NB4 (cell line): Measurements from ENCODE around the gene STPG4.
A peak's percentile ranks its signal among the peaks of the same experiment; 100 is the strongest.
"Not testable (repeated sequence)": the region's sequence is repeated elsewhere in the genome, so short reads cannot be mapped to it uniquely, and the experiment has no call there.

Experiments used
- DNase-seq: peaks from one replicate; pipeline ENCODE4 v3.0.0; 2010; ENCODE audit warnings: low read depth
- H3K4me3 ChIP-seq: one replicate; pipeline ENCODE4 v1.5.1; 2011; ENCODE audit warnings: mild to moderate bottlenecking, low read depth, low read length, moderate library complexity
- CTCF ChIP-seq: IDR thresholded peaks from one replicate; pipeline ENCODE4 v1.5.1; 2012; ENCODE audit warnings: low read depth, low read length
- MAX ChIP-seq: IDR thresholded peaks from 2 replicates; pipeline ENCODE4 v1.6.1; 2011; ENCODE audit warnings: low read depth, low read length
- MYC ChIP-seq: IDR thresholded peaks from 2 replicates; pipeline ENCODE4 v1.6.1; 2011; ENCODE audit warnings: low read depth, low read length
- POLR2A ChIP-seq: IDR thresholded peaks from 2 replicates; pipeline ENCODE4 v1.6.1; 2011; ENCODE audit warnings: mild to moderate bottlenecking; ENCODE audit not compliant: insufficient read length; ENCODE audit errors: extremely low read depth

The STPG4 gene

GRCh38 chr2:47186351-47186750 is 31.2 kb upstream of the STPG4 start:
- no peak overlapping the region for H3K4me3 ChIP-seq
- no peak for DNase-seq
- TF ChIP-seq MAX (no peak), MYC (no peak), POLR2A (no peak), CTCF (no peak)

DNA sequence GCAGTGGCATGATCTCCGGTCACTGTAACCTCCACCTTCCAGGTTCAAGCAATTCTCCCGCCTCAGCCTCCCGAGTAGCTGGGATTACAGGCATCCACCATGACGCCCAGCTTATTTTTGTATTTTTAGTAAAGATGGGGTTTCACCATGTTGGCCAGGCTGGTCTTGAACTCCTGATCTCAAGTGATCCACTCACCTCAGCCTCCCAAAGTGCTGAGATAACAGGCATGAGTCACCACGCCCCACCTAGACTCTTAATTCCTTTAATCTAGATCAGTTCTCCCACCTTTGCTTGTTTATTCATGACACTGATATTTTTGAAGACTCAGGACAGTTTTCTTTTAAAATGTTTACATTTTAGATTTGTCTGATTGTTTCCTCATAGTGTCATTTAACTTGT is 30.0 kb upstream of the STPG4 start:
- H3K4me3 ChIP-seq, DNase-seq: not testable (repeated sequence)

DNA sequence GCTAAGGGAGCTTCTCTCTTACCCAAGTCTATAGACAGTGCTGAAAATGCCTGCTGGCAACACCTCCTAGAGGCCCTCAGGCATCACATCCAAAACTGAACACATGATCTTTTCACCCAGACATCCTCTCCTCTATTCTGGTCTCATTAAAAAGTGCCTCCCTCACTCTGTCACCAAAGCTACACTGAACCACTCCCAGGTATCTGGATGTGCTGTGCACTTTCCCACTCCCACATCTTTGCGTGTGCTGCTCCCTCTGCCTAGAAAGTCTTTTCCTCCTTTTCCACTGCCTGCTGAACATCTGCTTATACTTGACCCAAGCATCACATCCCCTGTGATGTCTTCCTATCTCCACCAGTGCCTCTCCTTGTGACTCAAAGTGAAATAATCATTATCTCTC is 26.1 kb upstream of the STPG4 start:
- no peak for TF ChIP-seq POLR2A
- no peak for TF ChIP-seq MAX
- TF ChIP-seq CTCF, result no peak
- no peak for TF ChIP-seq MYC

GRCh38 chr2:47180531-47180930 is 25.4 kb upstream of the STPG4 start:
- no peak overlapping the region for H3K4me3 ChIP-seq
- no peak for DNase-seq

More for the DNA sequence above, 26.1 kb upstream of the STPG4 start:
- H3K4me3 ChIP-seq, result no peak overlapping the region
- no peak for DNase-seq

DNA sequence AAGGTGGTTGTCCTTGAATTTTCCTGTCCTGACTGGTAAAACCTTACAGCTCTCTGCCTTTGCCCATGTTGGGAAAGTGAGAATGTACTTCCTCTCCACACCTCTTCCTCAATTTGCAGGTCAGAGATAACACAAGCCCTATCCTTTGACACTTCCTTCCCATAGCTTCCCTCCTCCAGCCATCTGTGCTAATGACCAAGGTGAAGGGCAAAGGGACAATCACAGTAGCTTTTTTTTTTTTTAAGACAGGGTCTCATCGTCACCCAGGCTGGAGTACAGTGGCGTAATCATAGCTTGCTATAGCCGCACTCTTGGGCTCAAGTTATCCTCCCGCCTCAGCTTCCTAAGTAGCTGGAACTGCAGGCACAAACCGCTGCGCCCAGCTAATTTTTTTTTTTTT is 24.3 kb upstream of the STPG4 start:
- H3K4me3 ChIP-seq, result no peak overlapping the region
- peak; percentile 65 for DNase-seq

More at GRCh38 chr2:47180531-47180930, 25.4 kb upstream of the STPG4 start:
- TF ChIP-seq CTCF (no peak), MYC (no peak), MAX (no peak), POLR2A (no peak)

DNA sequence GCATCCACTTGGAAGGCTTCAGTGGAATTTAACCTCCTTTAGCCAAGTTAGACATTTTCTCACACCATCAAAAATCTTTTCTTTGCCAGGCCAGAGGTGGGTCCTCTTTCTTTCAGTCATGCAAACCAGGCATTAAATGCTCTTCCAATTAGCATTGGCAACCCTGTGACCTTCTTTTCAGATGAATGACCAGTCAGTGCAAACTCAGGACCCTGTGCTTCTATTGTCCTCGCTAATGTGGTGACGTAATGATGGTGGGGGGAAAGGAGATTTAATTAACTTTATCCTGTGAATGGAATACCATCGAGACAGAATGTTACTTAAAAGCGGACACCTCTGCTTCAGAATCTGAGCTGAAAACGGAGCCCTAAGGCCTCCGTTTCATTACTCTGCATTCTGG is 23.2 kb upstream of the STPG4 start:
- no peak for DNase-seq
- no peak overlapping the region for H3K4me3 ChIP-seq
- TF ChIP-seq CTCF (no peak), POLR2A (no peak)

More for the DNA sequence above, 24.3 kb upstream of the STPG4 start:
- TF ChIP-seq CTCF (no peak), POLR2A (no peak), MAX (no peak), MYC (no peak)
